Posterior cingulate gyrus (tissue), 11 donors: ENCODE data around the gene PHF21A.
A peak's percentile ranks its signal among the peaks of the same experiment; 100 is the strongest.

Experiments
- DNase-seq, 10 donors: peaks; one replicate each; pipeline versions ENCODE4 v3.0.0 to v3.0.0-alpha.2; 2020 to 2021; ENCODE audit warnings: mixed read lengths in 3 of 10
- intact Hi-C: fragments of 100-400 bp; cut with DNase I; formaldehyde crosslinking; loops from one replicate; pipeline ENCODE4 v1.15.1; 2023

Gene PHF21A

DNA sequence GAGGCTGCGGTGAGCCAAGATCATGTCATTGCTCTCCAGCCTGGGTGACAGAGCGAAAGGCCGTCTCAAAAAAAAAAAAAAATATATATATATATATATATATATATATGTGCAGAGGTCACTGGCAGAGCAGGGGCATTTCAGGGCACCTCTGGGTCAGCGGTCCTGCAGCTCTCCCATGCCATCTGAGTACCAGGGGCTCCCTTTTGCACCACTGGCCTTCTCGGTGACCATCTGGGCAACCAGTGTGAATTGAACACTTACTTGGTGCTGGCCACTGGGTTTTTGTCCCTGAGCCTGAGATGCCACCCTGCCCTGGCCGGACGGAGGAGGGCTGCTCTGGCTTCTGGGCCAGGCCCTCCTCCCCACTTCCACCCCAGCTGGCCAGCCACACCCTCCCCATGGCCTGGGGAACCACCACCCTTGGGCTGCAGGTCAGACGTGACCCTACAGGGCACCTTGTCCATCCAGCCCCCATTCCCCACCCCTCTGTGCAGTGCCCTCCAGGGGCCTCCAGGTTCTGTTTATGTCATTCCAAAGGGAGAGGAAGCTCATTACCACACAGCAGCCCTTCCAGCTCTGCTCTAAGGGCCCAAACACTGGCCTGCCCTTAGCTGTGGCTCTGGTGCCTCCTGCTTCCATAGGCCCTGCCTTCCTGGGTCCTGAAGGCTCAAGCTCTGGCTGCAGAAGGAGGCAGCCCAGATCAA lies 225.5 kb downstream of the PHF21A start:
- intact Hi-C loops, result loop anchor here (10.0 kb wide), 1 partner anchor 51 kb away; the partner anchor contains the start of gene CRY2
- DNase-seq, result peak in 3 of 10 donors; percentile 50 to 67 (median 59)

DNA sequence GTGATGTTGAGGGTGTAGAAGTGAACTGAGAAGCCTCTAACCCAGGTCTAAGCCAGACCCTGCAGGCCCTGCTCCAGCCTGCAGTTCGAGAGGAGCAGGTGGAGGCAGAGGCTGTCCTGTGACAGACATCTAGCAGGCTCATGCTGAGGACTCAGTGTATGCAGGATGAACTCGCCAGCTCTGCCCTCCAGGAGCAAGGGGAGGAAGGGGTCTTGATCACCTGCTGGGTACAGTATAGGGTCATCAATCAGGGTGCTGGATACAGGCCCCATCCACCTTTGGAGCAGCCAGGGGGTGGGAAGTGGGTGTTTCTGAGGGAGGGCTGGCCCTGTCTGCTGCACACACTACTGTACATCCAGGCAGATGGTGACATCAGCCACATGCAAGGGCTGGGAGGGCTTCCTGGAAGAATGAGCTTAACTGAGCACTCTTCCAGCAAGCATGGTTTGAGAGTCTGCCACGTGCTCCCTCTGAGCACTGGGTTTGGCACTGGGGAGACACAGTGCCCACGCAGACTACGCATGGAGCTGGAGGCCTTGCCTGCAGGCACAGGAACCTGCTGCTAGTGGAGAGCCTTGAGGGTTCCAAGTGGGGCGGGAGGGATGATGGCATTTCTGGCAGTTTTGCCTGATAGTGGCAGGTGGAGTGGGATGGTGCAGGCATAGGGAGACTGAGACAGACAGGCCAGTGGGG lies 226.6 kb downstream of the PHF21A start:
- intact Hi-C loops, result loop anchor here (10.0 kb wide), 1 partner anchor 50 kb away; the partner anchor contains the start of gene CRY2
- peak in 6 of 10 donors; percentile 61 to 95 (median 84) for DNase-seq

DNA sequence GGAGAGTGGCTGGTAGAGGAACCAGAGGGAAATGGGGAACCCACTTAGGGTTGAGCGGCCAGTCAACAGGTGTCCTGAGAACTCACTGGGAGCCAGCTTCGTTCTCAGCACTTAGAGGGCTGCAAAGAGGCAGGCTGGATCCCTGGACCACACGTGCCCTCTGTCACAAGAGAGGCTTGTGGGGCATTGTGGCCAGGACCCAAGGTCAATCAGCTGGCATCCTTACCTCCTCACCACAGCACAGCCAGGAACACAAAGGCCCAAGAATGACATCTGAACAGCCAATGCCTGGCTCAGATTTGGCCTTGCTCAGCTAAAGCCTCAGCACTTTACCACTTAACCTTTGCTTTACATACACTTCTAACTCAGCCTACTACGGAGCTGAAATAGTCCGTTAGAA lies 228.4 kb downstream of the PHF21A start:
- peak in 3 of 10 donors; percentile 15 to 40 (median 35) for DNase-seq
- intact Hi-C loops, result loop anchor here (10.0 kb wide), 1 partner anchor 48 kb away; the partner anchor contains the start of gene CRY2

DNA sequence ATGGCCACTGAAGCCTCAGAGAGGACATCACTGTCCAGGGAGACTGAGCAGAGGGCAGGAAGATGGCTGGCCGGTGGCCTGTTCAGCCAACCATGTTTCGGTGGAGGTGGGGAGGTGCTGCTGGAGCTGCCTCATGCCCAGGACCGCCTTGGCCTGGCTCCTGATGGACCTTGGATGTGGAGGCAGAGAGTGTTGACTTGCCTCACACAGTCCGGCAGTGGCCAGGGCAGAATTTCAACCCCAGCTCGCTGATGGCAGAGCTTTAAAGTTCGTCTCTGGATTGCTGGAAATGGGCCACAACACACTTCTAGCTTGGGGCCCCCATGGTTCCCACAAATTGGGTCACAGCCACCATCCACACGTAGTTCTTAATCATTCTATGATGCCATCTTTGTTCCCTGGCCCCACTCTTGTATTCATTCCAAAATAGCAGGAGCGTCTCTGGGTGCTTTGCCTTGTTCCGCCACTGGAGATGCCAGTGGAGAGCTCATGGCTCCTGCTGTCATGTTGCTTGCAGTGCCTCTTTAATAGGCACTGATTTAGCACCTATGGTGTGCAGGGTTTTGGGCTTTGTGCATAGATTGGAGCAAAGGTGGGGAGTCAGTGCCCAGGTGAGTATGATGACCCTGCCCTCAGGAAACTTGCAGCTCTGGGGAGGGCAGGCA lies 230.2 kb downstream of the PHF21A start:
- intact Hi-C loops, result loop anchor here (10.0 kb wide), 1 partner anchor 46 kb away; the partner anchor contains the start of gene CRY2

DNA sequence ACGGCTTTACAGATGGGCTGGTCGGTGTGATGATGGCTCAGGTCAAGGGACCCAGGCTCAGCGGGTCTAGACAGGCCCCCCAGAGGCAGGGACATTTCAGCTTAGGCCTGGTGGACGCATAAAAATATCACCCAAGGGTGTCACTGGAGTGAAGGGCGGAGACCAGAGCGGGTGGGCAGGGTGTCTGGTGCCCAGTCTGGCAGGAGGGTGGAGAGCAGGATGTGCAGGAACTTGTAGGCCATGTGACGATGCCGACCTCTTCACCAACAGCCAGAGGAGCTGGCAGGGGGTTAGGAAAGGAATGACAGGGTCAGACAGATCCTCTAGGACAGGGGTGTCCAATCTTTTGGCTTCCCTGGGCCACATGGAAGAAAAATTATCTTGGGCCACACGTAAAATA lies 231.3 kb downstream of the PHF21A start:
- DNase-seq, result peak in 3 of 10 donors; percentile 26 to 58 (median 55)

More for the DNA sequence above, 230.2 kb downstream of the PHF21A start:
- peak in 3 of 10 donors; percentile 64 to 78 (median 76) for DNase-seq

DNA sequence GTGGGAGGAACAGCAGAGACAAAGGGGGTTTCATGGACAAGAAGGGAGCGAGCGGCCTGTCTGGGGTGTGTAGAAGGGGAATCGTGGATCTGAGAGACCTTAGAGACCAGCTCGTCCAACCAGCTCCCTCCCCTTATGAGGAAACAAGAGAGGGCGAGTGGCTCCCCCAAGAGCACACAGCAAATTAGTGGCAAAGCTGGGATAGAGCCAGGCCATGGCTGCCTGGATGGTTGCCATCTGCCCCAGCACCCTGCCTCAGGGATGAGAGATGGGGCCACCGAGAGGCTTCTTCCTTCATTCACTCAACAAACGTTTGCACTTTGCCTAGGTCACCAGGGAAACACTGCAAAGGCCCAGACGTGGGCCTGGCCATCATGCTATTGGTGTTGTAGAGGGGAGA lies 231.7 kb downstream of the PHF21A start:
- intact Hi-C loops, result no loop called here
- DNase-seq, result peak in 2 of 10 donors; percentile 29 to 55

More for the DNA sequence above, 231.3 kb downstream of the PHF21A start:
- intact Hi-C loops, result loop anchor here (10.0 kb wide), 1 partner anchor 45 kb away; the partner anchor contains the start of gene CRY2

DNA sequence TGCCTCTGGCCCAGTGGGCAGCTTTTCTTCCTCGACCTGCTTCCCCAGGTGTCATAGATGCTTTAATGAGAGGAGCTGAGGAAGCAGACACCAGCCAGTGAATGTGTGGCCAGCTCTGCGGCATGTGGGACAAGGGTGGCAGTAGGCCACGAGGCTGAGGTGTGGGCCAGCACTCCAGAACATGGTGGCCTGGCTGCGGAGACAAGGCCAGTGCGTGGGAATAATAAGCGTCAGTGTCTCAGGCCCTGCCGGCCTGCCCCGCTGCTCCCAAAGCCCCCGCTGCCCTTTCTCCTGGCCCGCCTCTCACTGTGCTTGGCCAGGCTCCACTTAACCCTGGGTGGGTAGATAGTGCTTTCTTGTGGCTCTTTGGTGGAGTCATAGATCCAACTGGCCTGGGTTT lies 233.7 kb downstream of the PHF21A start:
- intact Hi-C loops, result no loop called here
- peak in 2 of 10 donors; percentile 48 to 66 for DNase-seq

DNA sequence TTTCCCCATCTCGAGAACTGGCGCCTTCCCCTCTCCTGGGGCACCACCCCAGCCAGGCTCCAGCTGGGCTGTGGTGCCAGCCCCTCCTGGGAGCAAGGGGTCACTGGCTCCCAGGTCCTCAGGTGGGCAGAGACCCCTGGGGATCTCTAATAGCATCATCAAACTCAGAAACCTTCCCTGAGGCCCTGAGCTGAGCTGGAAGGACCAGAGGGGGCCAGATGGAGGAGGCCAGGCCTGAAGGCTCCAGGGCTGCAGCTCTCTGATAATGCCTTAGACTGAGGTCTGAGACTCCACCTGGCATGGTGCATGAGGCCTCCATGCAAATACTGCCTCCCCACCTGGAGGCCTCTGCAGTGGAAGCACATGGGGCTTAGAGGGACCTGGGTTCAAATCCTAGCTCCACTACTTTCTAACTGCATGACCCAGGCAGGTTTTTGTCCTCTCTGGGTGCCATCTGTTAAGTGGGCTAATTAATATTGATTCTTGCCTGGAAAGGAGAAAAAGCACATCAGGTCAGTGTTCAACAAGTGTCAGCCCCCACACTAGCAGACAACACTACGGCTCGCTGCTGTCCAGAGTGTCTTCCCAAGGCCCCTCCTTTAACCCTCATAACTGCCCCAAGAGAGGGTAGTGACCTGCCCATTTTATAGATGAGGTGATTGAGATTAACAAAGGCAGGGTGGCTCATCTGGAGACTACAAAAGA lies 234.3 kb downstream of the PHF21A start:
- DNase-seq, result peak in 1 of 10 donors; percentile 56
- intact Hi-C loops, result no loop called here

DNA sequence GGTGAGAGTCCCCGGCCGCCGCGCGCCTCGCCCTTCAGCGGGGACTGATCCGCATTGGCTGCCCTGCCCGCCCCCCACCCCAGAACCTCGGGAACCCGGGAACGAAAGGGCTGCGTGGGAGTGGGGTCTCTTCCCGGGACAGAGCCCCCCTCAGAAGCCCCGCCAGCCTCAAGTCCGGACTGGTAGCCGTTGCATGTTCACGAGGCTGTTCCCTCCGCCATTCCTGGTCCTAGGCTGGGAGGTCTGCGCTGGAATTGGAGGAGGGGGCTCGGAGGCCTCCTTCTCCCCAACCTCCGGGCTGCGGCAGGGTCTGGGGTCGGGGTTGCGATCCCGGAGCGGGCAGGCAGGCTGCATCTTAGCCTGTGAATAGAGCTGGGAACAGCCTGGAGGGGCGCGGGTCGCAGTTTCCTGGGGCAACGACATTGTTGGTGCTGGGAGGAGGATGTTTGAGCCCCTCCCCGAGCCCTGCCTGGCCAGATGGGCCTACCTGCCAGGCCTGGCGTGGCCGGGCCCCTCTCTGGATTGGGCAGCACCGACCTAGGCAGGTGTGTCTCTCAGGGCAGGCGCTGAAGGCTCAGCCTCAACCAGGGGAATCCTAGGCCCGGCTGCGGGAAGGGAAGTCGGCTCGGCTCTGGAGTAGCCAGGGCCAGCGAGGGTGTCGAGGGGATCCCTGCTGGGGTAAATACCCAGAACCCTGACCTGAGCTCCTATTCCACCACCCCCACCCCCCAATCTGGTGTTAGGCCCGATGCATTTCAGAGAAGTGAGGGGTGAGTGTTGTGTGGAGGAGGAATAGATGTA lies 235.1 kb downstream of the PHF21A start:
- peak in 2 of 10 donors; percentile 76 to 90 for DNase-seq

DNA sequence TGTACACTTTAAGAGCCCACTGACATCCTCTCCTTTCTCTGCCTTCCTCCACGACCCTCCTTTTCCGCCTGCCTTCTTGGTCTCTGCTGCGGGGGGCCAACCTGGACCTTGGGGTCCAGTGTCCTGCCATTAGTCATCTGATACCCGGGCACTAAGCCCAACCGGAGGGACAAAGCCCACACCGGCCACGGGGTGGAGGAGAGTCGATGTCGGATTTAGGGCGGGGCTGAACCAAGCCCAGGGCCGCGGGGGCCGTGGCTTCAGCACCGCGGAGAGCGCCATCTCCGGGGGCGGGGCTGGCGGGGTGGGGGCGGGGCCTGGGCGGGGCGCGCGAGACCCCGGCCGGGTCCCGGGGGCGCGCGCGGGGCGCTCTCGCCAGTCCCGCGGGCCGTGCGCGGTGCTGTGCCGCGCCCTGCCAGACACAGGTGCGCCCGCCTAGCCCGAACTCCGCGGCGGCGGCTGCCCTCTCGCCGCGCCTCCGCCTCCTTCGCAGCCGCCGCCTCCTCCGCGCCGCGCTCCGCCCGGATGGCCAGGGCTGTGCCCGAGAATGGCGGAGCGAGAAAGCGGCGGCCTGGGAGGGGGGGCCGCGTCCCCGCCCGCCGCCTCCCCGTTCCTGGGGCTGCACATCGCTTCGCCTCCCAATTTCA lies 235.9 kb downstream of the PHF21A start, which contains the start of gene MAPK8IP1:
MAPK8IP1 (plus strand) TSS at position 378 of the 647 bp plus-strand sequence; CDS start at position 548, 170 bp downstream.
- intact Hi-C loops, result loop anchor here (2.0 kb wide), 1 partner anchor 13 kb away; no protein-coding TSS in a partner anchor
- DNase-seq, result peak in 4 of 10 donors; percentile 60 to 93 (median 86)

More for the DNA sequence above, 235.1 kb downstream of the PHF21A start:
- intact Hi-C loops, result loop anchor here (2.0 kb wide), 1 partner anchor 13 kb away; no protein-coding TSS in a partner anchor

DNA sequence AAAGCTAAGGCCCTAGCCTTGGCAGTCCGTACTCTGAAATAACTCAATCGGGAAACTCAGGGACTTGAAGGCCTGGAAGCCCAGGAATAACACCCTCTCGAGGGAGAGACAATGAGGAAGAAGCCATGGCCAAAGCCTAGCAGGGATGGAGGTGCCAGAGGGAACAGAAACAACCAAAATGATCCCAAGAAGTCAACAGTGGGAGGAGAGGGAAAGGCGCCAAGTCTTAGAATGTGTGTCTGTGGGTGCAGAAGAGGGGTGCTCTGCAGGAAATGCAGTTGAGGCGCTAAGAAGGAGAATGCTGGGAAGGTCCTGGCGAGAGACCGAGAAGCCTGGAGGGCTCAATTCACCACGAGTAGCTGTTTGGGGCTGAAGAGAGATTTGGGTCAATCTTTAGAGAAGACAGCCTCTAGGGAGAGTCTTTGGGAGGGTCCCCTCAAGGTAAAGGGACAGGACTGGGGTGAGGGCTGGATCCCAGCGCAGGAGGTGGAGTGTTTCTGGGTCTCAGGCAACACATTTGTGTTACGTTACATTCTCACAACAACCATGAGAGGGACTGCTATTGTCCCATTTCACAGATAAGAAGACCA lies 236.6 kb downstream of the PHF21A start:
- intact Hi-C loops, result loop anchor here (2.0 kb wide), 1 partner anchor 14 kb away; no protein-coding TSS in a partner anchor
- DNase-seq, result peak in 2 of 10 donors; percentile 64 to 70
